ENCODE measurements around the gene TFRC. TPM values are rescaled to one million over a fixed set of nuclear protein-coding genes. Genes with fewer than 3 reads are reported as not detected.
A peak's percentile ranks its signal among the peaks of the same experiment; 100 is the strongest.

Gene TFRC
- total RNA-seq, 1 experiment from 2014 or later = 261 TPM

GRCh38 chr3:196055683-196056270 lies 26.1 kb downstream of the TFRC start:
- no peaks in the 10 kb centered on the region; the same call in 1 of the 2 replicates for H4K20me1 ChIP-seq (ENCODE audit: insufficient read depth)

GRCh38 chr3:196055240-196055639 lies 26.6 kb downstream of the TFRC start:
- ChIA-PET POLR2A (no interaction called here), CTCF (no interaction called here), RAD21 (ENCODE audit: low non-redundant PET in 1 of 2, low total read pairs in 2 of 2, uncharacterized antibody in 2 of 2, unreplicated experiment in 2 of 2) (no interaction called here)
- intact Hi-C loops (cut with micrococcal nuclease) = no loop called here
- H4K20me1 ChIP-seq (ENCODE audit: insufficient read depth) = no peaks in the 10 kb centered on the region; the same call in 1 of the 2 replicates
- peaks cover 76 to 77% of the 10 kb centered on the region in 2 experiments for H3K36me3 ChIP-seq (ENCODE audit: control insufficient read depth in 1 of 2, insufficient read depth in 2 of 2, low read length in 2 of 2)
- no peak overlapping the region for H3K4me2 ChIP-seq (ENCODE audit: low read length)
- no peak for DNase-seq (ENCODE audit: low read depth, low spot score)
- no peaks in the 10 kb centered on the region for H3K9me3 ChIP-seq (ENCODE audit: control insufficient read depth in 1 of 2, insufficient read depth in 1 of 2, low read depth in 1 of 2, low read length in 2 of 2)
- no peaks in the 10 kb centered on the region for H3K4me1 ChIP-seq (ENCODE audit: control insufficient read depth in 1 of 2, insufficient read depth in 2 of 2, low read length in 2 of 2)
- H3K27me3 ChIP-seq (ENCODE audit: insufficient read depth, low read length) = no peaks in the 10 kb centered on the region
- no peak overlapping the region for H3K4me3 ChIP-seq (replicated peaks in 1 of 2; ENCODE audit: low read depth in 1 of 2, low read length in 2 of 2)
- no peak for ATAC-seq
- peaks cover 27% of the 10 kb centered on the region for H3K79me2 ChIP-seq (ENCODE audit: insufficient read depth, low read length)
- BruUV-seq (replicated peaks) = no TSS peak
- H3K9ac ChIP-seq (ENCODE audit: low read length) = no peak overlapping the region
- H3K27ac ChIP-seq (ENCODE audit: low read depth, low read length) = no peak overlapping the region
- H3K9me2 ChIP-seq (ENCODE audit: insufficient read depth) = no peaks in the 10 kb centered on the region
- no peak overlapping the region for H2AFZ ChIP-seq (ENCODE audit: low read depth, low read length, poor library complexity, severe bottlenecking)
- no peak for TF ChIP-seq EZH2phosphoT487 (IDR thresholded peaks at IDR 0.05; ENCODE audit: borderline replicate concordance)
- TF ChIP-seq ZNF274 (IDR thresholded peaks at IDR 0.05; ENCODE audit: low read depth, low read length) = no peak
- no peak for TF ChIP-seq POLR2A (IDR thresholded peaks at IDR 0.05; ENCODE audit: borderline replicate concordance, extremely low read depth, insufficient read depth, insufficient read length)
- no peak for TF ChIP-seq ELF1 (IDR thresholded peaks at IDR 0.05; ENCODE audit: borderline replicate concordance, low read depth)
- TF ChIP-seq CTCF (IDR thresholded peaks at IDR 0.05 in 2 of 3, conservative IDR thresholded peaks at IDR 0.05 in 1 of 3; ENCODE audit: borderline replicate concordance in 1 of 3, insufficient read depth in 1 of 3, low read depth in 2 of 3, low read length in 2 of 3) = no peak
- TF ChIP-seq EGR1 (IDR thresholded peaks at IDR 0.05; ENCODE audit: low read depth) = no peak
- no peak for TF ChIP-seq ZFX (IDR thresholded peaks at IDR 0.05)
- no peak for TF ChIP-seq EZH2 (IDR thresholded peaks at IDR 0.05)

More at GRCh38 chr3:196055683-196056270, 26.1 kb downstream of the TFRC start:
- ChIA-PET POLR2A (no interaction called here), RAD21 (ENCODE audit: low non-redundant PET in 1 of 2, low total read pairs in 2 of 2, uncharacterized antibody in 2 of 2, unreplicated experiment in 2 of 2) (no interaction called here), CTCF (no interaction called here)
- H3K36me3 ChIP-seq (ENCODE audit: control insufficient read depth in 1 of 2, insufficient read depth in 2 of 2, low read length in 2 of 2) = peaks cover 73 to 76% of the 10 kb centered on the region in 2 experiments
- H3K9me3 ChIP-seq (ENCODE audit: control insufficient read depth in 1 of 2, insufficient read depth in 1 of 2, low read depth in 1 of 2, low read length in 2 of 2) = no peaks in the 10 kb centered on the region
- no peaks in the 10 kb centered on the region for H3K4me1 ChIP-seq (ENCODE audit: control insufficient read depth in 1 of 2, insufficient read depth in 2 of 2, low read length in 2 of 2)
- ATAC-seq (0 out of 2 replicates have a peak, but pooled peaks have one; percentile 14), DNase-seq (ENCODE audit: low read depth, low spot score) (no peak)
- H3K9ac ChIP-seq (ENCODE audit: low read length) = no peak overlapping the region
- BruUV-seq (replicated peaks) = no TSS peak
- H3K4me3 ChIP-seq (replicated peaks in 1 of 2; ENCODE audit: low read depth in 1 of 2, low read length in 2 of 2) = no peak overlapping the region
- H3K9me2 ChIP-seq (ENCODE audit: insufficient read depth) = no peaks in the 10 kb centered on the region
- TF ChIP-seq ZNF274 (IDR thresholded peaks at IDR 0.05; ENCODE audit: low read depth, low read length) (no peak), CEBPB (IDR thresholded peaks at IDR 0.05; ENCODE audit: low read depth) (peak; percentile 80), ATF3 (IDR thresholded peaks at IDR 0.05) (peak; percentile 89), POLR2A (IDR thresholded peaks at IDR 0.05; ENCODE audit: borderline replicate concordance, extremely low read depth, insufficient read depth, insufficient read length) (no peak), EGR1 (IDR thresholded peaks at IDR 0.05; ENCODE audit: low read depth) (no peak)
- no peaks in the 10 kb centered on the region for H3K27me3 ChIP-seq (ENCODE audit: insufficient read depth, low read length)
- no peak overlapping the region for H3K27ac ChIP-seq (ENCODE audit: low read depth, low read length)
- H3K79me2 ChIP-seq (ENCODE audit: insufficient read depth, low read length) = peaks cover 25% of the 10 kb centered on the region
- H3K4me2 ChIP-seq (ENCODE audit: low read length) = no peak overlapping the region
- H2AFZ ChIP-seq (ENCODE audit: low read depth, low read length, poor library complexity, severe bottlenecking) = no peak overlapping the region
- intact Hi-C loops (cut with micrococcal nuclease) = no loop called here
